ENCODE measurements around the gene C21orf58. TPM values are rescaled to one million over a fixed set of nuclear protein-coding genes. Genes with fewer than 3 reads are reported as not detected.

Gene C21orf58
- total and polyA plus RNA-seq, 12 donors: 0.51 to 2.9 (median 1.3) TPM

DNA sequence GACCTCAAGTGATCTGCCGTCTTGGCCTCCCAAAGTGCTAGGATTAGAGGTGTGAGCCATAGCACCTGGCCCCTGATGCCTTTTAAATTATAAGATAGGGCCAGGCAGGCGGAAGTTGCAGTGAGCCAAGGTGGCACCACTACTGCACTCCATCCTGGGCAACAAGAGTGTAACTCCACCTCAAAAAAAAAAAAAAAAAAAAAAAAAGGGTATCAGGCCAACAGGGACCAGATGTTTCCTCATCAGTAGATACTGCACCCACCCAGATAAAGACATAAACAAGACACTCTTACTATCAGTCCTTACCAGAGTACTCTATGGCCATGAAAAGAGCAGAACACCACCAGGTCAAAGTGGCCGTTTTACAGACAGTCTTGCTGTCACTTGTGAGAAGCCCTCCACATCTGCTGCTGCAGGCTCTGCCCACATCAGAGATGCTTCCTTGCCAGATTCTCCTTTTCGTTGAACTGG lies 3.3 kb downstream of the C21orf58 start:
- Histone ChIP-seq H3K4me3 (no peak overlapping the region), H3K27me3 (no peaks in the 10 kb centered on the region), H3K9me3 (no peaks in the 10 kb centered on the region), H3K27ac (no peak overlapping the region), H3K4me1 (peaks cover 6 to 37% (median 22%) of the 10 kb centered on the region in 9 donors), H3K36me3 (peaks cover 0 to 3% (median 0%) of the 10 kb centered on the region in 9 donors)
- TF ChIP-seq CTCF (IDR thresholded peaks at IDR 0.05): no peak
- WGBS, 2 donors: 62 to 70% methylated on average over 4 of the region's 4 CpGs
- ATAC-seq (no peak), DNase-seq (no peak)
- intact Hi-C loops (cut with DNase I): loop anchor here in 3 of 10 donors (5.0 to 10.0 kb wide), 3 partner anchors 33 to 136 kb away; partner anchors contain the start of genes MCM3AP (in 1 of the 3), SPATC1L (in 1 of the 3) and YBEY (in 1 of the 3)

DNA sequence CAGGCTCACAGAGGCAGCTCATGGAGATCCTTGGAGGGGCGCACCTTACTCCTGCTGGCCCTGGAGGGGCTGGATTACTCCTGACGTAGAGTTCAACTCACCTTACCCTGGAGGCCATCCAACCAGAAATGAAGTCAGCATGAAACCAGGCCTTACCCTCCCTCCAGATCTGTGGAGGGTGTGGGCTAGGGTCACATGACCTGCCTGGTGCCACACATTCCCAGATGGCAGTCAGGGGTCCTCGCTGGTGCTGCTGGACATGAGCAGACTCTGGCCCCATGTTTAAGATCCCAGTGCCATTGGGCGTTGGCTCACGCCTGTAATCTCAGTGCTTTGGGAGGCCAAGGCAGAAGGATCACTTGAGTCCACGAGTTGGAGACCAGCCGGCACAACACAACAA lies 4.5 kb downstream of the C21orf58 start:
- Histone ChIP-seq H3K27me3 (no peaks in the 10 kb centered on the region), H3K27ac (no peak overlapping the region), H3K9me3 (no peaks in the 10 kb centered on the region), H3K36me3 (peaks cover 0 to 11% (median 0%) of the 10 kb centered on the region in 9 donors), H3K4me1 (peaks cover 6 to 36% (median 19%) of the 10 kb centered on the region in 9 donors), H3K4me3 (no peak overlapping the region)
- no peak for ATAC-seq
- intact Hi-C loops (cut with DNase I): loop anchor here in 1 of 10 donors (10.0 kb wide), 1 partner anchor 54 kb away; no protein-coding TSS in a partner anchor
- no peak for TF ChIP-seq CTCF (IDR thresholded peaks at IDR 0.05)
- DNase-seq: no peak
- WGBS, 2 donors: 94 to 99% methylated on average over 7 of the region's 7 CpGs

- WGBS, 2 donors: 80 to 89% methylated on average over 4 of the region's 4 CpGs
- Histone ChIP-seq H3K9me3 (no peaks in the 10 kb centered on the region), H3K27ac (no peak overlapping the region), H3K4me3 (no peak overlapping the region), H3K27me3 (no peaks in the 10 kb centered on the region), H3K36me3 (peaks cover 0 to 13% (median 0%) of the 10 kb centered on the region in 9 donors), H3K4me1 (peaks cover 6 to 36% (median 19%) of the 10 kb centered on the region in 9 donors)
- DNase-seq: no peak
- intact Hi-C loops (cut with DNase I): loop anchor here in 1 of 10 donors (10.0 kb wide), 1 partner anchor 54 kb away; no protein-coding TSS in a partner anchor
- peak in 1 of 8 donors; percentile 2 for ATAC-seq
- no peak for TF ChIP-seq CTCF (IDR thresholded peaks at IDR 0.05)
Measured at GRCh38 chr21:46318464-46318845, 5.2 kb downstream of the C21orf58 start.

DNA sequence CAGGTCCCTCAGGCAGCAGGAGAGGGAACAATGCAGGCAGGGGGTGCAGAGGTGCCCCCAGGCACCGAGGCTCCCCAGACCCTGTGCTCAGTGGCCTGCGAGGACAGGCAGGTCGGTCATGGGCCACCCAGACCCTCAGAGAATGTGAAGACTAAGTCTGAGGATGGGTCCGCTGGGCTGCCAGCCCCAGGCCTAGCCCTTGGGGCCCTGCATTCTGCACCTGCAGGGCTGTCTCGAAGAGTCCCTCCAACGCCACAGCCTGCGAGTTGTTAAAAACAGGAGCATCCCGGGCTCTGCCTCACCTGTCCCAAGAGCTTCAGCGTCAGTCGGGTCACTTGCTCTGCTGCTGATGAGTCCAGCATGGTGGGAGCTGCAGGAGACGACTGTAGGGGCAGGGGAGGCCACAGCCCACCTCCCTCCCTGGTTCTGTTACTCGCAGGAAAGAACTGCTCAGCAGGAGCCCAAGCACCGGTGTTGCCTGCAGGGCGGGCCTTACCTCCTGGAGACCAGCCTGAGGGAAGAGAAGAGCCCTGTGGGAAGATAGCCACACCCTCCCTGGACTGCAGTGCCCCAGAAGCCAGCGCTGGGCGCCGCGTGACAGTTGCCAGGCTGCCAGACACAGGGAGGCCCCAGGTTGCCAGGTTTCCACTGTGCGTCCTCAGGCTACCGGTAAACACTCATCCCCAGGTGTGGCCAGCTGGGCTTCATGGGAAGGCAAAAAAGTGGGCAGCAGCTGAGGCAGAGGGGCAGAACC lies 5.8 kb downstream of the C21orf58 start:
- Histone ChIP-seq H3K4me3 (no peak overlapping the region), H3K9me3 (no peaks in the 10 kb centered on the region), H3K36me3 (peaks cover 0 to 18% (median 0%) of the 10 kb centered on the region in 9 donors), H3K4me1 (peaks cover 6 to 33% (median 13%) of the 10 kb centered on the region in 9 donors), H3K27ac (no peak overlapping the region), H3K27me3 (no peaks in the 10 kb centered on the region)
- ATAC-seq (peak; percentile 44 to 92 (median 78)), DNase-seq (peak; percentile 49 to 59)
- intact Hi-C loops (cut with DNase I): loop anchor here in 1 of 10 donors (10.0 kb wide), 1 partner anchor 53 kb away; no protein-coding TSS in a partner anchor
- TF ChIP-seq CTCF (IDR thresholded peaks at IDR 0.05): no peak
- WGBS, 2 donors: 73 to 74% methylated on average over 20 of the region's 20 CpGs

Measured in heart right ventricle (tissue), 16 donors.